Measurements from ENCODE around the gene SP2. TPM values are rescaled to one million over a fixed set of nuclear protein-coding genes. Genes with fewer than 3 reads are reported as not detected.

Gene SP2
- total and polyA plus RNA-seq, 2 of the 13 experiments (the other 11 are each of a cell fraction or from before 2014, with no cell fraction given): 1.4 to 4.8 TPM

GRCh38 chr17:47889734-47890529, 6.1 kb upstream of the SP2 start (continued):
- peak; percentile 47; the same call in 1 of the 2 replicates for TF ChIP-seq ZBTB25 (CRISPR knock-in tag; IDR thresholded peaks at IDR 0.05)
- no peak for TF ChIP-seq SMARCE1 (IDR thresholded peaks at IDR 0.05; ENCODE audit: borderline replicate concordance)
- TF ChIP-seq ZNF839 (CRISPR knock-in tag; IDR thresholded peaks at IDR 0.05; ENCODE audit: borderline replicate concordance): 0 out of 2 replicates have a peak, but pooled peaks have one; percentile 42
- peak; percentile 38; the same call in 1 of the 2 replicates for TF ChIP-seq FOSL2 (CRISPR knock-in tag; IDR thresholded peaks at IDR 0.05)
- no peak for TF ChIP-seq ZNF850 (CRISPR knock-in tag; conservative IDR thresholded peaks at IDR 0.05)
- peak; percentile 72; the same call in 1 of the 2 replicates for TF ChIP-seq ZNF44 (CRISPR knock-in tag; IDR thresholded peaks at IDR 0.05)
- TF ChIP-seq GMEB1 (CRISPR knock-in tag; IDR thresholded peaks at IDR 0.05; ENCODE audit: borderline replicate concordance): peak; percentile 44; the same call in 1 of the 2 replicates
- peak; percentile 48; the same call in 1 of the 2 replicates for TF ChIP-seq TRAFD1 (CRISPR knock-in tag; IDR thresholded peaks at IDR 0.05; ENCODE audit: borderline replicate concordance)
- peak; percentile 29; the same call in 1 of the 2 replicates for TF ChIP-seq GABPB1 (CRISPR knock-in tag; IDR thresholded peaks at IDR 0.05)
- peak; percentile 45; the same call in 1 of the 2 replicates for TF ChIP-seq ZNF501 (CRISPR knock-in tag; IDR thresholded peaks at IDR 0.05)
- TF ChIP-seq ZSCAN29 (CRISPR knock-in tag; conservative IDR thresholded peaks at IDR 0.05): no peak
- no peak for TF ChIP-seq CSRNP1 (CRISPR knock-in tag; IDR thresholded peaks at IDR 0.05)
- TF ChIP-seq HMG20B (CRISPR knock-in tag; conservative IDR thresholded peaks at IDR 0.05): no peak
- TF ChIP-seq, protein P1, sequence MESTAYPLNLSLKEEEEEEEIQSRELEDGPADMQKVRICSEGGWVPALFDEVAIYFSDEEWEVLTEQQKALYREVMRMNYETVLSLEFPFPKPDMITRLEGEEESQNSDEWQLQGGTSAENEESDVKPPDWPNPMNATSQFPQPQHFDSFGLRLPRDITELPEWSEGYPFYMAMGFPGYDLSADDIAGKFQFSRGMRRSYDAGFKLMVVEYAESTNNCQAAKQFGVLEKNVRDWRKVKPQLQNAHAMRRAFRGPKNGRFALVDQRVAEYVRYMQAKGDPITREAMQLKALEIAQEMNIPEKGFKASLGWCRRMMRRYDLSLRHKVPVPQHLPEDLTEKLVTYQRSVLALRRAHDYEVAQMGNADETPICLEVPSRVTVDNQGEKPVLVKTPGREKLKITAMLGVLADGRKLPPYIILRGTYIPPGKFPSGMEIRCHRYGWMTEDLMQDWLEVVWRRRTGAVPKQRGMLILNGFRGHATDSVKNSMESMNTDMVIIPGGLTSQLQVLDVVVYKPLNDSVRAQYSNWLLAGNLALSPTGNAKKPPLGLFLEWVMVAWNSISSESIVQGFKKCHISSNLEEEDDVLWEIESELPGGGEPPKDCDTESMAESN (CRISPR knock-in tag; conservative IDR thresholded peaks at IDR 0.05): peak; percentile 71

Data from HepG2 (cell line).